Natural killer cell (primary cell): ENCODE results near the gene ENPP3. TPM values are rescaled to one million over a fixed set of nuclear protein-coding genes. Genes with fewer than 3 reads are reported as not detected.

Experiments used
- ATAC-seq, 3 donors: fragments of 150-1000 bp in 2 of 3; fragments of 200-7000 bp in 1 of 3; cut with Tn5 transposase; 1 replicate in 1 of 3; 2 replicates in 2 of 3; pipeline ENCODE4 v1.10.0; 2021; ENCODE audit warnings: mild to moderate bottlenecking in 2 of 3, moderate library complexity in 2 of 3
- DNase-seq, 2 donors: peaks; one replicate each; pipeline versions ENCODE4 v3.0.0 to v3.0.0-alpha.2; 2013 to 2021; ENCODE audit warnings: mixed read lengths in 1 of 2
- H3K27ac ChIP-seq: one replicate; pipeline ENCODE4 v1.5.1; 2013; ENCODE audit warnings: mild to moderate bottlenecking, low read length
- H3K27me3 ChIP-seq: one replicate; pipeline ENCODE4 v1.6.1; 2013; ENCODE audit warnings: low read length; ENCODE audit not compliant: control insufficient read depth, insufficient read depth
- H3K36me3 ChIP-seq: one replicate; pipeline ENCODE4 v1.6.1; 2013; ENCODE audit warnings: low read length; ENCODE audit not compliant: control insufficient read depth, insufficient read depth
- H3K4me1 ChIP-seq: one replicate; pipeline ENCODE4 v1.6.1; 2013; ENCODE audit warnings: low read length; ENCODE audit not compliant: control insufficient read depth, insufficient read depth
- H3K4me3 ChIP-seq: one replicate; pipeline ENCODE4 v1.5.1; 2013; ENCODE audit warnings: low read length
- H3K9me3 ChIP-seq: one replicate; pipeline ENCODE4 v1.6.1; 2013; ENCODE audit warnings: low read length; ENCODE audit not compliant: control insufficient read depth, insufficient read depth
- H3K27ac Mint-ChIP-seq, 2 donors: one replicate each; pipeline ENCODE4 v1.8.0; 2022; ENCODE audit warnings: mild to moderate bottlenecking in 2 of 2, mixed read lengths in 2 of 2, moderate library complexity in 1 of 2
- H3K27me3 Mint-ChIP-seq, 2 donors: one replicate each; pipeline ENCODE4 v1.8.0; 2022; ENCODE audit warnings: low read depth in 2 of 2, mixed read lengths in 2 of 2
- H3K36me3 Mint-ChIP-seq: one replicate; pipeline ENCODE4 v1.8.0; 2022; ENCODE audit warnings: mixed read lengths
- H3K4me1 Mint-ChIP-seq, 2 donors: one replicate each; pipeline ENCODE4 v1.8.0; 2022; ENCODE audit warnings: mixed read lengths in 2 of 2
- H3K4me3 Mint-ChIP-seq: one replicate; pipeline ENCODE4 v1.8.0; 2022; ENCODE audit warnings: mild to moderate bottlenecking, moderate library complexity, mixed read lengths
- H3K9me3 Mint-ChIP-seq, 2 donors: one replicate each; pipeline ENCODE4 v1.8.0; 2022; ENCODE audit warnings: mixed read lengths in 2 of 2
- WGBS: methylation state at CpG from one replicate; pipeline ENCODE4 v1.1.7; 2013; ENCODE audit warnings: missing lambda C conversion rate; ENCODE audit not compliant: insufficient coverage; 5-methylcytosine and 5-hydroxymethylcytosine counted together
- intact Hi-C: fragments of 100-400 bp; cut with micrococcal nuclease; formaldehyde crosslinking; loops from one replicate; pipeline ENCODE4 v1.14.2; 2022
- total RNA-seq, 4 donors: library from RNA; stranded (reverse); fragments of 120-200 nt in 1 of 4; gene quantifications; one replicate each; pipeline versions ENCODE4 v1.2.3 to v1.2.4, GENCODE V29; 2013 to 2022
- TF ChIP-seq, protein P1 (sequence below): fragments of 200-600 bp; IDR thresholded peaks from one replicate; pipeline ENCODE4 v1.8.0; 2022; ENCODE audit warnings: antibody characterized with exemption

ENPP3 gene
- total RNA-seq, 3 donors from 2014 or later (not counting 1 experiment from before 2014, with no cell fraction given): 0.33 to 32.4 (median 1.8) TPM

DNA sequence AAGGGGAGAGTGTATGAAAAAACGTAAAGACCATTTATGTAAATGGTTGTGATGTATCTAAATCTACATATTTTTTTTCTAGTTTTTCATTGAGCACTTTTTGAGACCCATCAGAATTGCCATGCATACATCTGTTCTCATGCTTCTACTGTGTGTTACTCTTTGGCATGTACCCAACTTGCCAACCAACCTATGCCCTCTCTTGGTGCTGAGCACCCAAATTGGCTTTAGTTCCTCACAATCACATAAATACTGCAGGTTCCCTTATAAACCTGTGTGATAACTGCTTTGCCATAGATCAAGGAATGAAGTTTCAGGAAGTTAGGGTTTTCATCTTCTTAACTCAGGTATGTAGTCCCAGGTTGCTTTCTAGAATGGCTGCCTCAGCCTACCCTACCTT, 7.8 kb downstream of the ENPP3 start:
- intact Hi-C loops: no loop called here
- Histone ChIP-seq H3K27ac (no peak overlapping the region), H3K4me3 (no peak overlapping the region), H3K4me1 (no peaks in the 10 kb centered on the region), H3K9me3 (no peaks in the 10 kb centered on the region), H3K27me3 (no peaks in the 10 kb centered on the region), H3K36me3 (no peaks in the 10 kb centered on the region)
- Mint-ChIP-seq H3K27ac (no peak overlapping the region), H3K4me3 (no peak overlapping the region), H3K9me3 (no peaks in the 10 kb centered on the region), H3K36me3 (no peaks in the 10 kb centered on the region), H3K4me1 (no peaks in the 10 kb centered on the region), H3K27me3 (peaks cover 0 to 4% of the 10 kb centered on the region in 2 donors)
- WGBS: 67% methylated on average over 1 of the region's 1 CpG
- DNase-seq: no peak
- ATAC-seq: no peak
- TF ChIP-seq, protein P1, sequence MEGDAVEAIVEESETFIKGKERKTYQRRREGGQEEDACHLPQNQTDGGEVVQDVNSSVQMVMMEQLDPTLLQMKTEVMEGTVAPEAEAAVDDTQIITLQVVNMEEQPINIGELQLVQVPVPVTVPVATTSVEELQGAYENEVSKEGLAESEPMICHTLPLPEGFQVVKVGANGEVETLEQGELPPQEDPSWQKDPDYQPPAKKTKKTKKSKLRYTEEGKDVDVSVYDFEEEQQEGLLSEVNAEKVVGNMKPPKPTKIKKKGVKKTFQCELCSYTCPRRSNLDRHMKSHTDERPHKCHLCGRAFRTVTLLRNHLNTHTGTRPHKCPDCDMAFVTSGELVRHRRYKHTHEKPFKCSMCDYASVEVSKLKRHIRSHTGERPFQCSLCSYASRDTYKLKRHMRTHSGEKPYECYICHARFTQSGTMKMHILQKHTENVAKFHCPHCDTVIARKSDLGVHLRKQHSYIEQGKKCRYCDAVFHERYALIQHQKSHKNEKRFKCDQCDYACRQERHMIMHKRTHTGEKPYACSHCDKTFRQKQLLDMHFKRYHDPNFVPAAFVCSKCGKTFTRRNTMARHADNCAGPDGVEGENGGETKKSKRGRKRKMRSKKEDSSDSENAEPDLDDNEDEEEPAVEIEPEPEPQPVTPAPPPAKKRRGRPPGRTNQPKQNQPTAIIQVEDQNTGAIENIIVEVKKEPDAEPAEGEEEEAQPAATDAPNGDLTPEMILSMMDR: no peak

GRCh38 chr6:131645846-131646245, 8.7 kb downstream of the ENPP3 start:
- TF ChIP-seq, protein P1: no peak
- Histone ChIP-seq H3K9me3 (no peaks in the 10 kb centered on the region), H3K36me3 (no peaks in the 10 kb centered on the region), H3K27me3 (no peaks in the 10 kb centered on the region), H3K4me1 (no peaks in the 10 kb centered on the region), H3K27ac (no peak overlapping the region), H3K4me3 (no peak overlapping the region)
- H3K27me3 Mint-ChIP-seq: peaks cover 0 to 4% of the 10 kb centered on the region in 2 donors
- H3K4me1 Mint-ChIP-seq: no peaks in the 10 kb centered on the region
- H3K27ac Mint-ChIP-seq: no peak overlapping the region
- H3K9me3 Mint-ChIP-seq: no peaks in the 10 kb centered on the region
- DNase-seq (no peak), ATAC-seq (no peak)
- H3K4me3 Mint-ChIP-seq: no peak overlapping the region
- no peaks in the 10 kb centered on the region for H3K36me3 Mint-ChIP-seq
- no CpG with 5 or more reads among the region's 2 CpGs for WGBS
- intact Hi-C loops: no loop called here

GRCh38 chr6:131646249-131646670, 9.2 kb downstream of the ENPP3 start:
- Histone ChIP-seq H3K4me1 (no peaks in the 10 kb centered on the region), H3K27me3 (no peaks in the 10 kb centered on the region), H3K27ac (no peak overlapping the region), H3K9me3 (no peaks in the 10 kb centered on the region), H3K4me3 (no peak overlapping the region), H3K36me3 (no peaks in the 10 kb centered on the region)
- Mint-ChIP-seq H3K4me1 (no peaks in the 10 kb centered on the region), H3K4me3 (no peak overlapping the region), H3K27me3 (peaks cover 0 to 4% of the 10 kb centered on the region in 2 donors), H3K36me3 (no peaks in the 10 kb centered on the region), H3K9me3 (no peaks in the 10 kb centered on the region), H3K27ac (no peak overlapping the region)
- DNase-seq: no peak
- ATAC-seq: no peak
- intact Hi-C loops: no loop called here
- TF ChIP-seq, protein P1: no peak

DNA sequence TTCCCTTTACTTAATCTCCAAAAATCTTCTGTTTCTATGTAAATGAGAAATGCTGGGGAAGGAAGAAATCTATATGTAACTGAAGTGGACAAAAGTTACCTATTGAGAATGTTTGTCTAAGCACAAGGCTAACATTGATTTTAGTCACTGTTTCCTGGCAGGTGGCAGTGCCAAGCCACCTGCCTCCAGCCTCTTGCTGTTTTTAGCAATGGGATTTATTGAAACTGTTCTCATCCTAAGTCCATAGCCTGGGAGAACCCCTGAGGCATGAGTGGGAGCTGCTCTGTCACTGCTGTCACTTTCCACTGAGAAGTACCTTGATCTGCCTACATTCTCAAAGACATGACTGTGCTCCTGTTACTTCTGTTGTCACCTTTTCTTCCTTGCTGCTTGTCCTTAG, 14.7 kb downstream of the ENPP3 start:
- Histone ChIP-seq H3K27ac (no peak overlapping the region), H3K4me3 (no peak overlapping the region), H3K4me1 (no peaks in the 10 kb centered on the region), H3K9me3 (no peaks in the 10 kb centered on the region), H3K36me3 (no peaks in the 10 kb centered on the region), H3K27me3 (no peaks in the 10 kb centered on the region)
- ATAC-seq (no peak), DNase-seq (no peak)
- Mint-ChIP-seq H3K4me3 (no peak overlapping the region), H3K9me3 (no peaks in the 10 kb centered on the region), H3K4me1 (no peaks in the 10 kb centered on the region), H3K36me3 (no peaks in the 10 kb centered on the region), H3K27ac (no peak overlapping the region), H3K27me3 (peaks cover 0 to 4% of the 10 kb centered on the region in 2 donors)
- intact Hi-C loops: no loop called here
- TF ChIP-seq, protein P1: no peak
